GM23248 (cell line): ENCODE data around the gene FNDC3B. TPM values are rescaled to one million over a fixed set of nuclear protein-coding genes. Genes with fewer than 3 reads are reported as not detected.

Experiments used
- DNase-seq: peaks from one replicate; pipeline ENCODE4 v3.0.0-alpha.2; 2015
- H2AFZ ChIP-seq: fragments of 200-600 bp; sonication (generic); 2 replicates; pipeline ENCODE4 v1.6.1; 2016; ENCODE audit warnings: antibody characterized with exemption
- H3F3A ChIP-seq: fragments of 200-600 bp; sonication (generic); 2 replicates; pipeline ENCODE4 v1.6.1; 2016; ENCODE audit warnings: mild to moderate bottlenecking, antibody characterized with exemption, mixed run types; ENCODE audit not compliant: insufficient read depth
- H3K27ac ChIP-seq: fragments of 200-600 bp; sonication (generic); 2 replicates; pipeline ENCODE4 v1.5.1; 2016; ENCODE audit warnings: mild to moderate bottlenecking
- H3K27me3 ChIP-seq: fragments of 200-600 bp; sonication (generic); replicated peaks from 2 replicates; pipeline ENCODE4 v1.6.1; 2016; ENCODE audit warnings: mild to moderate bottlenecking; ENCODE audit not compliant: insufficient read depth
- H3K36me3 ChIP-seq: fragments of 200-600 bp; sonication (generic); 2 replicates; pipeline ENCODE4 v1.6.1; 2016; ENCODE audit warnings: low read depth, mild to moderate bottlenecking
- H3K4me1 ChIP-seq: fragments of 200-600 bp; sonication (generic); 2 replicates; pipeline ENCODE4 v1.6.1; 2016; ENCODE audit warnings: mild to moderate bottlenecking; ENCODE audit not compliant: insufficient read depth
- H3K4me2 ChIP-seq: fragments of 200-600 bp; sonication (generic); one replicate; pipeline ENCODE4 v1.6.1; 2016; ENCODE audit warnings: mild to moderate bottlenecking; ENCODE audit not compliant: unreplicated experiment
- H3K4me3 ChIP-seq: fragments of 200-600 bp; sonication (generic); 2 replicates; pipeline ENCODE4 v1.5.1; 2016; ENCODE audit warnings: mild to moderate bottlenecking
- H3K79me2 ChIP-seq: fragments of 200-600 bp; sonication (generic); 2 replicates; pipeline ENCODE4 v1.6.1; 2016; ENCODE audit warnings: mild to moderate bottlenecking; ENCODE audit not compliant: insufficient read depth
- H3K9ac ChIP-seq: fragments of 200-600 bp; sonication (generic); 2 replicates; pipeline ENCODE4 v1.6.1; 2016; ENCODE audit warnings: mild to moderate bottlenecking
- H3K9me2 ChIP-seq: fragments of 200-600 bp; sonication (generic); 2 replicates; pipeline ENCODE4 v1.6.1; 2016; ENCODE audit warnings: mixed run types, mild to moderate bottlenecking, moderate library complexity; ENCODE audit not compliant: insufficient read depth
- H3K9me3 ChIP-seq: fragments of 200-600 bp; sonication (generic); one replicate; pipeline ENCODE4 v1.6.1; 2017; ENCODE audit warnings: low read depth
- H4K20me1 ChIP-seq: fragments of 200-600 bp; sonication (generic); 2 replicates; pipeline ENCODE4 v1.6.0; 2016; ENCODE audit not compliant: insufficient read depth
- EZH2 ChIP-seq: fragments of 200-600 bp; sonication (generic); IDR thresholded peaks from 2 replicates; pipeline ENCODE4 v1.6.1; 2018; ENCODE audit warnings: antibody characterized with exemption, mild to moderate bottlenecking; ENCODE audit not compliant: insufficient read depth, poor library complexity, severe bottlenecking
- EZH2phosphoT487 ChIP-seq: fragments of 200-600 bp; sonication (generic); IDR thresholded peaks from 2 replicates; pipeline ENCODE4 v1.6.1; 2018; ENCODE audit warnings: antibody characterized with exemption, moderate library complexity, mild to moderate bottlenecking, low read depth; ENCODE audit not compliant: insufficient read depth
- WGBS, 2 experiments: methylation state at CpG; one replicate each; pipeline ENCODE4 v1.1.6; 2015 to 2017; ENCODE audit warnings: low lambda C conversion rate in 2 of 2, low coverage in 1 of 2; ENCODE audit errors: missing lambda C conversion rate in 2 of 2; 5-methylcytosine and 5-hydroxymethylcytosine counted together
- in situ Hi-C: fragments of 300-500 bp; cut with MboI; formaldehyde crosslinking; loops from 2 replicates; pipeline ENCODE4 v1.15.0; 2020
- polyA plus RNA-seq: library from polyadenylated mRNA; unstranded; fragments of >200 nt; fragmentation: Nextera tagmentation; extraction: Ambion mirVana; gene quantifications from 2 replicates; pipeline ENCODE4 v1.2.1, GENCODE V29; 2016
- total RNA-seq: library from RNA; depleted of rRNA; stranded (reverse); fragments of >200 nt; shearing (Covaris generic); gene quantifications from 2 replicates; pipeline ENCODE4 v1.2.3, GENCODE V29; 2014

Gene FNDC3B
- total and polyA plus RNA-seq, 2 experiments from 2014 or later: 85.5 to 123 TPM

GRCh38 chr3:172347895-172348679 is 308.7 kb downstream of the FNDC3B start:
- no peaks in the 10 kb centered on the region for H4K20me1 ChIP-seq
- no peaks in the 10 kb centered on the region for H3K27me3 ChIP-seq
- TF ChIP-seq EZH2phosphoT487: no peak
- TF ChIP-seq EZH2: no peak
- H3K36me3 ChIP-seq: peaks cover 86% of the 10 kb centered on the region
- peaks cover 35% of the 10 kb centered on the region for H3F3A ChIP-seq
- H3K9me2 ChIP-seq: no peaks in the 10 kb centered on the region
- H2AFZ ChIP-seq: no peak overlapping the region
- no peak overlapping the region for H3K4me3 ChIP-seq
- no peak for DNase-seq
- H3K4me1 ChIP-seq: no peaks in the 10 kb centered on the region
- in situ Hi-C loops: no loop called here
- WGBS, 2 experiments: 87 to 94% methylated on average over 3 of the region's 3 CpGs
- no peak overlapping the region for H3K4me2 ChIP-seq
- H3K9ac ChIP-seq: no peak overlapping the region
- H3K79me2 ChIP-seq: peaks cover 44% of the 10 kb centered on the region; the same call in 1 of the 2 replicates
- no peaks in the 10 kb centered on the region for H3K9me3 ChIP-seq
- no peak overlapping the region for H3K27ac ChIP-seq

DNA sequence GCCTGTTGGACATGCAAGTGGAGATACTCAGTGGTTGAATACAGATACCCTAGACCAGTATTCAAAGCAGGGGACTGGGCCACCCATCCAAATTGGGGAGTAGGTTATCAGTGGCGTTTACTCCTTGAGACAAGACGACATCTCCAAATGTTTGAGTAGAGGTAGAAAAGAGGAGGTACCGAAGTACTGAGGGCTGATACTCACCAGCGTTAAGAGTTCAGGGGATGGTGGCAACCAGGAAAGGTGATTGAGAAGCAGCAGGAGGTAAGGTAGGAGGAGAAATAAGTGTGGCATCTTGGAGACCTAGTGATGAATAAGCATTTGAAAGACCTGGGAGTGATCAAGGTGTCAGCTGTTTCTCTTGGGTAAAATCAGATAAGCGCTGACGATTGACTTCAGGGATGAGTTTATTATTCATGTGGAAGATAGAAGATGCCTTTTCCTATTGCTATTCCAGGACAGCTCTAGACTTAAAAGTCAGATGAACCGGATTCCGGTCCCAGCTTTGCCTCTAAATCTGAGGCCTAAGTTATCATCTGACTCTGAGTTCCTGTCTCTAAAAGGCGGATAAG is 312.6 kb downstream of the FNDC3B start:
- Histone ChIP-seq H3K9me2 (no peaks in the 10 kb centered on the region), H3K79me2 (peaks cover 63% of the 10 kb centered on the region), H2AFZ (no peak overlapping the region), H3K4me2 (no peak overlapping the region), H3F3A (peaks cover 56% of the 10 kb centered on the region), H3K9me3 (no peaks in the 10 kb centered on the region), H4K20me1 (peaks cover 7% of the 10 kb centered on the region; the same call in 1 of the 2 replicates), H3K27me3 (no peaks in the 10 kb centered on the region), H3K27ac (no peak overlapping the region), H3K4me1 (peaks cover 19% of the 10 kb centered on the region), H3K36me3 (peaks cover 73% of the 10 kb centered on the region), H3K9ac (no peak overlapping the region), H3K4me3 (no peak overlapping the region)
- in situ Hi-C loops: no loop called here
- 96 to 98% methylated on average over 9 of the region's 9 CpGs for WGBS, 2 experiments
- no peak for DNase-seq
- no peak for TF ChIP-seq EZH2
- TF ChIP-seq EZH2phosphoT487: no peak

- TF ChIP-seq EZH2phosphoT487 (no peak), EZH2 (no peak)
- DNase-seq: no peak
- Histone ChIP-seq H4K20me1 (peaks cover 7% of the 10 kb centered on the region; the same call in 1 of the 2 replicates), H3K27ac (no peak overlapping the region), H3F3A (peaks cover 57% of the 10 kb centered on the region), H3K9me3 (no peaks in the 10 kb centered on the region), H3K79me2 (peaks cover 59% of the 10 kb centered on the region), H2AFZ (no peak overlapping the region), H3K4me3 (no peak overlapping the region), H3K27me3 (no peaks in the 10 kb centered on the region), H3K9me2 (no peaks in the 10 kb centered on the region), H3K36me3 (peaks cover 71% of the 10 kb centered on the region), H3K4me1 (peaks cover 26% of the 10 kb centered on the region), H3K4me2 (no peak overlapping the region), H3K9ac (no peak overlapping the region)
- WGBS, 2 experiments: 96 to 100% methylated on average over 10 of the region's 10 CpGs
- in situ Hi-C loops: no loop called here
Observed at GRCh38 chr3:172352786-172353185, 313.4 kb downstream of the FNDC3B start.

- WGBS, 2 experiments: 98 to 100% methylated on average over 3 of the region's 3 CpGs
Observed at GRCh38 chr3:172354931-172355499, 315.6 kb downstream of the FNDC3B start.

More at GRCh38 chr3:172354931-172355499, 315.6 kb downstream of the FNDC3B start:
- H3K4me3 ChIP-seq: no peak overlapping the region
- H3K27ac ChIP-seq: peak overlapping the region; percentile 25; the same call in 1 of the 2 replicates
- TF ChIP-seq EZH2: no peak
- TF ChIP-seq EZH2phosphoT487: no peak
- no peaks in the 10 kb centered on the region for H3K9me3 ChIP-seq
- in situ Hi-C loops: no loop called here
- no peaks in the 10 kb centered on the region for H3K9me2 ChIP-seq
- peaks cover 49% of the 10 kb centered on the region for H3K36me3 ChIP-seq
- no peak overlapping the region for H3K4me2 ChIP-seq
- H3K9ac ChIP-seq: no peak overlapping the region
- peaks cover 36% of the 10 kb centered on the region for H3K4me1 ChIP-seq
- H4K20me1 ChIP-seq: peaks cover 8% of the 10 kb centered on the region; the same call in 1 of the 2 replicates
- no peaks in the 10 kb centered on the region for H3K27me3 ChIP-seq
- peaks cover 56% of the 10 kb centered on the region for H3F3A ChIP-seq
- H2AFZ ChIP-seq: no peak overlapping the region
- H3K79me2 ChIP-seq: peaks cover 60% of the 10 kb centered on the region
- DNase-seq: no peak
